H1 (cell line): ENCODE results near the gene PSMB11.

ENCODE experiments used
- CBX8 ChIP-seq: fragments of 300-800, 300-1000 bp; sonication (generic); IDR thresholded peaks from 2 replicates; pipeline ENCODE4 v1.7.1; 2016; ENCODE audit warnings: low read depth, low read length, borderline replicate concordance
- CHD7 ChIP-seq: fragments of 300-600 bp; sonication (generic); IDR thresholded peaks from 2 replicates; pipeline ENCODE4 v1.7.1; 2012; ENCODE audit warnings: low read length, moderate library complexity, mild to moderate bottlenecking, inconsistent platforms; ENCODE audit not compliant: insufficient replicate concordance
- CTCF ChIP-seq, 3 experiments: IDR thresholded peaks; 1 replicate in 2 of 3; 2 replicates in 1 of 3; pipeline versions ENCODE4 v1.5.1 to v1.6.1; 2011; ENCODE audit warnings: low read length in 3 of 3, mild to moderate bottlenecking in 3 of 3, inconsistent platforms in 2 of 3, low read depth in 1 of 3, moderate library complexity in 1 of 3; ENCODE audit not compliant: insufficient read depth in 1 of 3; ENCODE audit errors: control extremely low read depth in 1 of 3
- PHF8 ChIP-seq: fragments of 200-600 bp; sonication (generic); conservative IDR thresholded peaks from 2 replicates; pipeline ENCODE4 v1.7.1; 2012; ENCODE audit warnings: low read depth, mild to moderate bottlenecking, inconsistent platforms, low read length, moderate library complexity
- POLR2A ChIP-seq, 2 experiments: IDR thresholded peaks; 1 replicate in 1 of 2; 2 replicates in 1 of 2; pipeline ENCODE4 v1.6.1; 2011; ENCODE audit warnings: low read depth in 2 of 2, low read length in 2 of 2, mild to moderate bottlenecking in 2 of 2; ENCODE audit errors: control extremely low read depth in 1 of 2
- POLR2AphosphoS5 ChIP-seq: IDR thresholded peaks from 2 replicates; pipeline ENCODE4 v1.6.1; 2011; ENCODE audit warnings: low read depth, low read length
- SIN3A ChIP-seq, 2 experiments: IDR thresholded peaks in 1 of 2; conservative IDR thresholded peaks in 1 of 2; 2 replicates each; pipeline ENCODE4 v1.6.1; 2011 to 2012; ENCODE audit warnings: low read length in 2 of 2, improper control_type of control experiment in 1 of 2, low read depth in 1 of 2, mild to moderate bottlenecking in 1 of 2
- SRF ChIP-seq: IDR thresholded peaks from 2 replicates; pipeline ENCODE4 v1.6.1; 2011; ENCODE audit warnings: mild to moderate bottlenecking, low read depth, low read length, moderate library complexity
- SUZ12 ChIP-seq: fragments of 200-600 bp; sonication (generic); IDR thresholded peaks from 2 replicates; pipeline ENCODE4 v1.6.1; 2012; ENCODE audit warnings: mild to moderate bottlenecking, inconsistent platforms, low read length, moderate library complexity, mixed read lengths

DNA sequence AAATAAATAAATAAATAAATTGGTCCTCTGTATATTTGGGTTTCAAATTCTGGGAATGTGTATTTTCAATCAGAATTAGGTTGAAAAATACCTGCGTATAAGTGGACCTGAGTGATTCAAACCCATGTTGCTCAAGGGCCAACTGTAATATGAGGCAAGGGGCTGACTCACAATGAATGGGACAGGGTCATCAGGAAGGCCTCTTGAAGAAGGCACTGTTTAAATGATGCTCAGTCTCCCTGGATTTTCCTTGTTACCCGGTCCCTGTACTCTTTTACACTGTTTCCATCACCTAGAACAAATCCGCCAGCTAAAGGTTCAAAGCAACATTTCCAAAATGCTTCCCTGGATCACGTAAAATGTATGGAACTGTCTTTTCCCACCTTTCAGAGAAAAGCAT lies 11.1 kb upstream of the PSMB11 start:
- TF ChIP-seq POLR2A (IDR thresholded peaks at IDR 0.05; ENCODE audit: control extremely low read depth in 1 of 2, low read depth in 2 of 2, low read length in 2 of 2) (no peak), SUZ12 (no peak), POLR2AphosphoS5 (no peak), SRF (no peak), SIN3A (conservative IDR thresholded peaks at IDR 0.05 in 1 of 2, IDR thresholded peaks at IDR 0.05 in 1 of 2; ENCODE audit: low read depth in 1 of 2, low read length in 2 of 2) (no peak), PHF8 (no peak), CHD7 (no peak), CTCF (IDR thresholded peaks at IDR 0.05; ENCODE audit: control extremely low read depth in 1 of 3, insufficient read depth in 1 of 3, low read depth in 1 of 3, low read length in 3 of 3) (no peak), CBX8 (no peak)
